Measurements from ENCODE around the gene BID.

Gene BID

GRCh38 chr22:17814084-17814483, 39.8 kb upstream of the BID start:
- no peak for TF ChIP-seq CTCF (IDR thresholded peaks at IDR 0.05; ENCODE audit: control insufficient read depth, insufficient read depth, low read depth, low read length, missing control alignments)
- DNase-seq (ENCODE audit: low read depth) = no peak

GRCh38 chr22:17811119-17811518, 36.9 kb upstream of the BID start:
- no peak overlapping the region for H3K4me3 ChIP-seq (ENCODE audit: control insufficient read depth, low read depth, low read length)
- TF ChIP-seq CTCF (IDR thresholded peaks at IDR 0.05; ENCODE audit: control insufficient read depth, insufficient read depth, low read depth, low read length, missing control alignments) = no peak
- DNase-seq (ENCODE audit: low read depth) = no peak

More at GRCh38 chr22:17814084-17814483, 39.8 kb upstream of the BID start:
- H3K4me3 ChIP-seq (ENCODE audit: control insufficient read depth, low read depth, low read length) = no peak overlapping the region

- H3K4me3 ChIP-seq (ENCODE audit: control insufficient read depth, low read depth, low read length) = no peak overlapping the region
- TF ChIP-seq CTCF (IDR thresholded peaks at IDR 0.05; ENCODE audit: control insufficient read depth, insufficient read depth, low read depth, low read length, missing control alignments) = no peak
- no peak for DNase-seq (ENCODE audit: low read depth)
These were observed 36.4 kb upstream of the BID start for GRCh38 chr22:17810570-17811116.

- no peak for DNase-seq (ENCODE audit: low read depth)
These were observed 34.6 kb upstream of the BID start for GRCh38 chr22:17808693-17809403.

GRCh38 chr22:17807578-17808410, 33.5 kb upstream of the BID start:
- no peak for DNase-seq (ENCODE audit: low read depth)
- no peak for TF ChIP-seq CTCF (IDR thresholded peaks at IDR 0.05; ENCODE audit: control insufficient read depth, insufficient read depth, low read depth, low read length, missing control alignments)

More at GRCh38 chr22:17808693-17809403, 34.6 kb upstream of the BID start:
- no peak for TF ChIP-seq CTCF (IDR thresholded peaks at IDR 0.05; ENCODE audit: control insufficient read depth, insufficient read depth, low read depth, low read length, missing control alignments)
- no peak overlapping the region for H3K4me3 ChIP-seq (ENCODE audit: control insufficient read depth, low read depth, low read length)

GRCh38 chr22:17807086-17807485, 32.8 kb upstream of the BID start:
- TF ChIP-seq CTCF (IDR thresholded peaks at IDR 0.05; ENCODE audit: control insufficient read depth, insufficient read depth, low read depth, low read length, missing control alignments) = no peak
- H3K4me3 ChIP-seq (ENCODE audit: control insufficient read depth, low read depth, low read length) = no peak overlapping the region
- DNase-seq (ENCODE audit: low read depth) = no peak

More at GRCh38 chr22:17807578-17808410, 33.5 kb upstream of the BID start:
- no peak overlapping the region for H3K4me3 ChIP-seq (ENCODE audit: control insufficient read depth, low read depth, low read length)
